SH-SY5Y (cell line): ENCODE measurements around the gene BGN.

Source experiments
- GATA2 ChIP-seq: IDR thresholded peaks from 2 replicates; pipeline ENCODE4 v1.6.1; 2011; ENCODE audit warnings: mild to moderate bottlenecking, low read depth, low read length
- GATA3 ChIP-seq: IDR thresholded peaks from 2 replicates; pipeline ENCODE4 v1.6.1; 2011; ENCODE audit warnings: low read depth, mild to moderate bottlenecking, low read length, moderate library complexity

Gene BGN

DNA sequence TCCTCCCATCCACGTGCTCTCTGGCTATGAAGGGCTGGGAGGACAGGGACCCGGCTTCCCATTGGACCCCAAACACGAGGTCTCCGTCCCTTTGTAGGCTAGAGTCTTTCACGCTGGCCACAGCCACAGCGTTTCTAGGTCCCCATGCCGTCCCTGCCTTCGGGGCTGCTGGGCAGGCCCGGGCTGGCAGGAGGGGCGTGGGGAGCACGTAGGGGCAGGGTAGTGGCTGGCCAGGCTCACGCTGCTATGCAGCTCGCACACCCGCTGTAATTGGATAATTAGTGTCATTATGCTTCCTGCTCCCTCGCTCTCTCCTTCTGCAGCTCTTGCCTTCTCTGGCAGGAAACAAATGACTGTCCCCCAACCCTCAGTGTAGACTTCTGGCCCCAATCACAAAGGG, 32.4 kb downstream of the BGN start:
- TF ChIP-seq GATA3 (no peak), GATA2 (no peak)

- TF ChIP-seq GATA3 (no peak), GATA2 (no peak)
These were observed 35.8 kb downstream of the BGN start for GRCh38 chrX:153530411-153531129.

DNA sequence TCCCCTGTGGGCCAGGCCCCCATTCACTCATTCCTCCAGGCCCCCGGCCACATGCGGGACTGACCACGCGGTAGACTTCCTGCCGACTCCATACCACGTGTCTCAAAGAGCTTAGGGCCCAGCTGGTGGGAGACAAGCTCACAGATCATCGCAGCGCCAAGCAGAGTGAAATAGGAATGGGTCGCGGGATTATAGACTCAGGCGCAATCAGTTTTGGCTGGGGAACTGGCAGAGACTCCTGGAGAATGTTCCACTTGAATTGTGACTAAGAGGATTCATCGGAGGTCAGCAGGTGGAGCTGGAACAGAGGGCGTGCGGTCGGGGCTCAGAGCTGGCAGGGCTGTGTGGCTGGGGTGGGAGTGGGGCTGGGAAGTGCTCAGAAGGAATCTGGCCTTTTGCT, 38.3 kb downstream of the BGN start:
- TF ChIP-seq GATA2 (no peak), GATA3 (no peak)

DNA sequence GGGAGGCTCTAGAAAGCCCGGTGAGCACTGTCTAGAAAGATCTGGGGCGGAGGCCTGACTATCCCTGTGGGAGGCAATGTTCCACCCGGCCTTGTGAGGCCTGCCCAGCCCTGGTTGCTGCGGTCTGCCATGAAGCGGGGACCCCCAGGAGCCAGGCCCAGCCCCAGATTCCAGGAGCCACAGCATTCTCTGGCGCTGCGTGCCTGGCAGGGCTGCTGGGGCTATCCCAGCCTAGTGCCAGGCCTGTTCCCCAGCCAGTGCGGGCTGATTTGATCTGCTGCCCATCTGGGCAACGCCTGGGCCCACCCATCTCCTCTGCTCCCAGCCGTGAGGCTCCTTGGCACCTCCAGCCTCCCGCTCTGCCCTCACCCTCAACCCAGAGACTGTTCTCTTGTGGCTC, 42.3 kb downstream of the BGN start:
- TF ChIP-seq GATA3 (no peak), GATA2 (peak; percentile 56; the same call in 1 of the 2 replicates)

GRCh38 chrX:153537526-153538295, 42.9 kb downstream of the BGN start:
- TF ChIP-seq GATA3, result no peak
- TF ChIP-seq GATA2, result no peak

DNA sequence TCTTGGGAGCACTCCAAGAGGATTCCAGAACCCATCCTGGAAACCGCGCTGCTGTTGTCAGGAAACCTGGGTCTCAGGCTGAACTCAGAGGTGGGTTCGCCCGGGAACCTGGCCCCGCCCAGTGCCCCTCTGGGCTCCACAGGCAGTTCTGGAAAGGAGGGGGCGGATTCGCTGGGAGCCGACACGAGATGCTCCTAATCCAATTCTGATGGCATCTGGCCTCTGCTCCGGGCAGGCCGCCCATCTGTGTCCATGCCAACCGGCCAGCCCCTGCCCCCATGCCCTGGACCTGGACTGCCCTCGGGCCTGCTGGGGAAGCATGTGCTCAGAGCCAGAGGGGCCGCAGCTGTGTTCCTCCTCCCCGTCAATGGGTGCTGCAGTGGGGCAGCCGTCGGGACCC, 43.6 kb downstream of the BGN start:
- TF ChIP-seq GATA2 (peak; percentile 40; the same call in 1 of the 2 replicates), GATA3 (no peak)

GRCh38 chrX:153539171-153539978, 44.6 kb downstream of the BGN start:
- TF ChIP-seq GATA3 (no peak), GATA2 (no peak)

DNA sequence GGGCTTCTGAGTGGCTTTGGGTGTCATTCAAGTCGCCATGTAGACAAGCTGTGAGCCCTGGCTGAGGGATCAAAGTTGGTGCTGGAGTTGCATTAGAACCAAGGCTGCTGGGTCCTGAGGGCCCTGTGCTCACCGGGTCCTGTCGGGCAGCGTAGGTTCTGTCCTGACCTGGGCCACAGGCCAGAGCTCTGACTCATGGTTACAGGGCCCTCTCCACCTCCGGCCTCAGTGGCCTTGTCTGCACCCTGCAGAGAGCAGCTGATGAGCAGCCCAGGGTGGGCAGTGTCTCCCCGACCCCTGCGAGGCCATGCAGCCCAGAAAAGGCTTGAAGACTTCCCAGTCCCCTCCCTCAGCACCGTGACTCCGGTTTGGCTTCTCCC, 45.2 kb downstream of the BGN start:
- TF ChIP-seq GATA3 (no peak), GATA2 (no peak)

DNA sequence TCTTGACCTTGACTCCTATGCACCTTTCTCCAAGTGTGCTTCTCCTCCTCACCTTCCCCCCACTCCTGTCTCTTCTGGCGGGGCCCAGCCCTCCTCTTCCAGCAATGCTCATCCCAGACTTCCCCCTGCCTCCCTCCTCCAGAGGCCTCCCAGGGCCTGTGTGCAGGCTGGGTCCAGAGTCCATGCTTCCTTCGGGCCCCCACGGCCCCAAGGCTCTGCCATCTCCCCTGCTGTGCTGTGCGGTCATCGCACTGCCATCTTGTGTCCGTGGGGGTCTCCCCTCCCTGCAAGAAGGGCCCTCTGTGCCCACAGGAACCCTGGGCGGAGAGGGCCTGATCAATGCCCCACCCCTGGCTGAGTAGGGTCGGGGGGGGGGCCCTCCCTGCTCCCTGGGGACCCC, 49.9 kb downstream of the BGN start:
- TF ChIP-seq GATA2 (no peak), GATA3 (no peak)

DNA sequence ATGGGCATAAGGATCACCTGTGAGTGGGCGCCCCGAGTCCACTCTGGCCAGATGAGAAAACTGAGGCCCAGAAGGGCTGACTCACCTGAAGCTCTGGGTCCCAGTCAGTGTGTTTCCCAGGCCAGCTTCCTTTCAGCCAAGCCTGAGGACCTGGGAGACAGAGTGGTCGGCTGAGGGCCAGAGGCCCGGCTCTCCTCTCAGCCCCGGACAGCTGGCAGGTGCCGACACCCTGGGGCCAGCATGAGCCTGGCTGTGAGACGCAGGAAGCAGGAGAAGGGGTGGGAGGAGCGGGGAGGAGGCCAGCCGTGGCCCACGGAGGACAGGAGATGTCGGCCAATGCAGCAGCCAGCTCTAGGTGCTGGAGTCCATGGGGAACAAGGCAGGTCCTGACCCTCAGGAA, 51.6 kb downstream of the BGN start:
- TF ChIP-seq GATA3, result no peak
- TF ChIP-seq GATA2, result no peak

- no peak for TF ChIP-seq GATA3
- no peak for TF ChIP-seq GATA2
These were observed 52.4 kb downstream of the BGN start for GRCh38 chrX:153547195-153547594.

GRCh38 chrX:153549231-153549630, 54.5 kb downstream of the BGN start:
- TF ChIP-seq GATA2, result no peak
- TF ChIP-seq GATA3, result no peak

DNA sequence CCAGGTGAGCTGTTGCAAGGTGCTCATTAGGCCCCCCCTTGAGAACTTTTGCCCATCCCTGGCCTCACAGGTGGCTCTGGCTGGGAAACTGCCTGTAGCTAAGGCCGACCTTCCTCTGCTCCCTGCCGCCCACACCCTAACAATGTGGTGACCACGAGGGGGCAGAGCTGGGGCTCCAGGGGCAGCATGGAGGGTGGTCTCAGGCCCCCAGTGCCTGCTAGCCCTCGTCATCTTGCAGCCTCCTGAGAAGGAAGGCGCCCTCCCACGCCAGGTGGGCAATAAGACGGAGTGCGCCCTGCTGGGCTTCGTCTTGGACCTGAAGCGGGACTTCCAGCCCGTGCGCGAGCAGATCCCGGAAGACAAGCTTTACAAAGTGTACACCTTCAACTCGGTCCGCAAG, 55.0 kb downstream of the BGN start:
- TF ChIP-seq GATA3 (no peak), GATA2 (no peak)

DNA sequence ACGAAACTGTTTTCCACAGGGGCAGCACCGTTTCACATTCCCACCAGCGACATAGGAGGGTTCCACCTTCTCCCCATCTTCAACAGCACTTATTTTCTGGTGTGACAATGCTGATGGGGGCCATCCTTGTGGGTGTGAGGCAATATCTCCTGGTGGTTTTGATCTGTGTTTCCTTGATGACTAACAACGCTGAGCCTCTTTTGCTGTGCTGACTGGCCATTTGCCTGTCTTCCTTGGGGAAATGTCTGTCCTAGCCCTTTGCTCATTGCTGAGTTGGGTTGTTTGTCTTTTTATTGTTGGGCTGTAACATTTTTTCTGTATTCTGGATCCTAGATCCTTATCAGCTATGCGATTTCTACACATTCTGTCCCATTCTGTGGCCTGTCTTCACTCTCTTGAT, 56.4 kb downstream of the BGN start:
- no peak for TF ChIP-seq GATA3
- TF ChIP-seq GATA2, result peak; percentile 15; the same call in 1 of the 2 replicates
